Measurements from ENCODE around the gene CAB39L. TPM values are rescaled to one million over a fixed set of nuclear protein-coding genes. Genes with fewer than 3 reads are reported as not detected.
"Not testable (repeated sequence)": the region's sequence is repeated elsewhere in the genome, so short reads cannot be mapped to it uniquely, and the experiment has no call there.

CAB39L gene
- total and polyA plus RNA-seq, 5 donors, result 15.4 to 31.7 (median 27.1) TPM

DNA sequence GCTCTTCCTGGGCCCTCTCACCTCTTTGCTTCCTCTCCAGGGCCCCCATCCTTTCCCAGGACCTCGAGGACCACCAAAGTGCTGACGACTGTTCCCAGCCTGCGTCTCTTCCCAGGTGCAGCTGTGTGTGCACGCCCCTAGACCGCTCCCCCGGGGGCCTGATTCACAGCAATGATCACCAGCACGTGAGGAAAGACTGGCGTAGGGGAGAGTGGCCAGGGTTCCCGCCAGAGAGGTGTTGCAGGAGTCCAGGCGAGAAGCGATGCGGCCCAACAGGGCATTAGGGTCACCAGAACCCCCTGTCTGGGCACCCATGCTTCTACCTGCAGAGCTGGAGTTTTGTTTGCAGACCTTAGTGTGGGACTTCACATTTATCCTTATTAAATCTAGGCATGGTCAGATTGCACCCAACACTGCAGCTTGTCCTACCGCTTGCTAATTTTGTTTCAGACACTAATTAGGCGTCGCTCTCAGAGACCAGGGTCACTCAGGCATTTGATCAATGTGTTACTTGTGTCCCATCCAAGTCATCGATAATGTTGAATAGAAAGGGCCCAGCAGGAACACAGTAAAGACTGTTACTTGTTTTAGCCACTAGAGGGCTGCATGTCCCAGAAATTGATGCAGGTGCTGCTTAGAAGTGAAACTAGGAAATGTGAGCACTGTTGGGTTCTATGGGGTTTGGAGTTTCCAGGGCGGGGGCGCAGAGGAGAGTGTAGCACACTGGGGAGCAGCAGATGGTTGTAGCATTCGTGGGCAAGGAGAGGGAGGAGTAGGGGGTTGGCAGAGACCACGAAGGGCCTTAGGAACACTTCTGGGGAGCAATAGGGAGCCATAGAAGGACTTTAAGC is 142.9 kb downstream of the CAB39L start:
- WGBS, result 40% methylated on average over 20 of the region's 20 CpGs
- Histone ChIP-seq H3K27me3 (ENCODE audit: control insufficient read depth, insufficient read depth) (no peaks in the 10 kb centered on the region), H3K9me3 (ENCODE audit: control insufficient read depth, low read length) (no peaks in the 10 kb centered on the region), H3K4me1 (ENCODE audit: control insufficient read depth, insufficient read depth, low read length) (peaks cover 6% of the 10 kb centered on the region), H3K27ac (ENCODE audit: low read length) (no peak overlapping the region), H3K4me3 (ENCODE audit: low read length) (no peak overlapping the region)
- ATAC-seq (peak; percentile 71 to 74), DNase-seq (peak; percentile 46 to 79 (median 70))
- intact Hi-C loops (cut with DNase I), result loop anchor here (5.0 kb wide), 2 partner anchors 136 to 306 kb away; no protein-coding TSS in a partner anchor

DNA sequence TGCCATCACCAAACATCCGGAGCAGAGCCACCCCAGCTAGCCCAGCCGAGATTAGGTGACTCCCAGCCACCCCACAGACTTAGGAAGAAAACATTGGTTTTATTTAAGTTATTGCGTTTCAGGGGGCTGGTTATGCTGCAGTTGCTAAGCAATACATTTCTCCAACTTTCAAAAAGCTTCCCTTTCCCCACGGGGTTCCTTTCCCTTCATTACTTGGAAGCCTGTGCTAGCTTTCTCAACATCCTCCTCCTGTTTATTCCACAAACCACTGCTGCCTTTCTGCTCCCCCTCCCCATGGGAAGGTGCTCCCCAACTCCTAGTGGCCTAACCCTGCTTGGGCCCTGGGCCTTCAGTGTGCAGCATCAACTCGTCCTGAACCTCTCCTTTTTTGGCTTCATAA is 143.6 kb downstream of the CAB39L start:
- Histone ChIP-seq H3K4me1 (ENCODE audit: control insufficient read depth, insufficient read depth, low read length) (peaks cover 6% of the 10 kb centered on the region), H3K27ac (ENCODE audit: low read length) (no peak overlapping the region), H3K27me3 (ENCODE audit: control insufficient read depth, insufficient read depth) (no peaks in the 10 kb centered on the region), H3K4me3 (ENCODE audit: low read length) (no peak overlapping the region), H3K9me3 (ENCODE audit: control insufficient read depth, low read length) (no peaks in the 10 kb centered on the region)
- 56% methylated on average over 5 of the region's 5 CpGs for WGBS
- ATAC-seq (no peak), DNase-seq (no peak)
- intact Hi-C loops (cut with DNase I), result loop anchor here (5.0 kb wide), 2 partner anchors 137 to 307 kb away; no protein-coding TSS in a partner anchor

DNA sequence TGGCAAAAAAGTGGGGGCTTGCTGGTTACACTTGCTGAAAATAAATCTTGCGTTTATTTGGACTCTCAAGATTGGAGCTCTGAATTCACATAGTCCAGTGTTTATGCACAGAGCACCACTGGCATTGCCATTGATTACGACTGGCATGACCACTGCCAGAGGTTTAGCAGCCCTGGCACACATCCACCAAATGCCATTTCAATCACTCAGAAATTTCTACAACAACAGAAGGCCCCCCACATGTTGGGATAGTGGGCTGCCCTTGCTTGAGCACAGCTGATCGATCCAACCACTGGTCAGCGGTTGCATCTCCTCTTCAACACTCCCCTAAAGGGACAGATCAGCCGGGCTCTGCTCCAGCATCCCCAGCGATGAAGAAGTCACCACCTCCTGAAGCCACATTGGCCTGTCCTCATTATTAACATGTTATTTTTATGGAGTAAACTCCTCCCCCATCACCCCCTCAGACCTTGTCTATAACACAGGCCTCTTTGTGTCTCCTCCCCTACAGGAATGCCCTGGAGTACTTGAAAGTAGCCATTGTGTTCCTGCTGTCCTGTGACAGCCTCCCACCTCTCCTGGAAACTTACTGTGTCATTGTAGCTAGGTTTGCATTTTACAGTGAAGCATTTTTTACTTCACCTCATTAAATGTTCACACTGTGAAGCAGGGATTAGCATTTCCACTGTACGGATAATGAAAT is 144.8 kb downstream of the CAB39L start:
- intact Hi-C loops (cut with DNase I), result no loop called here
- Histone ChIP-seq H3K4me1 (ENCODE audit: control insufficient read depth, insufficient read depth, low read length) (peaks cover 5% of the 10 kb centered on the region), H3K9me3 (ENCODE audit: control insufficient read depth, low read length) (no peaks in the 10 kb centered on the region), H3K4me3 (ENCODE audit: low read length) (no peak overlapping the region), H3K27me3 (ENCODE audit: control insufficient read depth, insufficient read depth) (no peaks in the 10 kb centered on the region), H3K27ac (ENCODE audit: low read length) (no peak overlapping the region)
- ATAC-seq, result no peak
- DNase-seq, result peak in 1 of 3 donors; percentile 45
- 79% methylated on average over 7 of the region's 7 CpGs for WGBS

DNA sequence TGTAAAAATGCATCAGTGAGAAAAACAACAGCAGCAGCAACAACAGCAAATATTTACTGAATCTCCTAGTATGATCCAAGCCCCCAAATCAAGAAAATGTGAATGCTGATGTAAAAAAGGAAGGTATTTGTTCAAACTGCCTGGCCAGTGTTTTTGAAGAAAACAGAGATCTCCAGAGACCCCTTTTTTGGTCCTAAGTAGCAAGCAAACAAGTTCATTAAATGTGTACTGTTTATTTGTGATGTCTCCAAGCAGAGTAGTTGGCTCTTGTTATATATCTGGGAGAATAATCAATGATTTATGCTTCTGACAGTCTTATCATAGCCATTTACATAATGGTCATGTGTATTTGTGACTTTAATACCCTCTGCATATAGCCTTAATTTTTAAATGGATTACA is 145.4 kb downstream of the CAB39L start:
- Histone ChIP-seq H3K4me3 (ENCODE audit: low read length) (no peak overlapping the region), H3K9me3 (ENCODE audit: control insufficient read depth, low read length) (no peaks in the 10 kb centered on the region), H3K27me3 (ENCODE audit: control insufficient read depth, insufficient read depth) (no peaks in the 10 kb centered on the region), H3K27ac (ENCODE audit: low read length) (no peak overlapping the region), H3K4me1 (ENCODE audit: control insufficient read depth, insufficient read depth, low read length) (peaks cover 4% of the 10 kb centered on the region)
- no peak for DNase-seq
- intact Hi-C loops (cut with DNase I), result no loop called here
- ATAC-seq, result no peak

DNA sequence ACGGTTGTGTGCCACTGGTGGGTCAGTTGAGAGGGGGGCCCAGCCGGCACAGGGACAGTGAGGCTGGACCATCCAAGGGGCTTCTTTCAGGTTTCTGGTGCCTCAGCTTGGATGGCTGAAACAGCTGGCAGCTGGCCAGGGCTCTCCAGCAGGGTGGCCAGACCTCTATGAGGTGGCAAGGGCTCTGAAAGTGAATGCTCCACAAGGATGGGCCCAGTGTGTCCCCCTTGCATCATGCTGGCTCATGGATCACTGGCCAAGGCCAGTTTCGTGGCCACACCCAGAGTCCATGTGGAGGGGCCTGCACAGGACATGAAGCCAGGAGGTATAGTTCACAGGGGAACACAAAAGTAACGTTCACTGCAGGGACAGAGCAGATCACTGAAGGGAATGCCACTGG is 146.5 kb downstream of the CAB39L start:
- 86% methylated on average over 4 of the region's 4 CpGs for whole genome bisulfite sequencing
- Histone ChIP-seq H3K27ac (ENCODE audit: low read length) (no peak overlapping the region), H3K4me3 (ENCODE audit: low read length) (no peak overlapping the region), H3K4me1 (ENCODE audit: control insufficient read depth, insufficient read depth, low read length) (no peaks in the 10 kb centered on the region), H3K9me3 (ENCODE audit: control insufficient read depth, low read length) (no peaks in the 10 kb centered on the region), H3K27me3 (ENCODE audit: control insufficient read depth, insufficient read depth) (no peaks in the 10 kb centered on the region)
- DNase-seq (peak in 1 of 3 donors; percentile 65), ATAC-seq (no peak)
- intact Hi-C loops (cut with DNase I), result no loop called here

DNA sequence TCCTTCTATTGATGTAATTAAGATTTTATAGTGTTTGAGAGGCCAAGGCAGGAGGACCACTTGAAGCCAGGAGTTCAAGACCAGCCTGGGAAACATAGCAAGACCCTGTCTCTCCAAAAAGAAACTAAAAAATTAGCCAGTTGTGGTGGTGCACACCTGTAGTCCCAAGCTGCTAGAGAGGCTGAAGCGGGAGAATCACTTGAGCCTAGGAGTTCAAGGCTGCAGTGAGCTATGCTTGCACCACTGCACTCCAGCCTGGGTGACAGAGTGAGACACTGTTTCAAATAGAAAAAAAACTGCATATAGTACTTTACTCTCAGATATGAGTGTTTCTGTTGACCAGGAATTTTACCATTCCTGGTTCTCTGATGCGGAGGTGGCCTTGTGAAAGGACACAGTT is 147.2 kb downstream of the CAB39L start:
- 98% methylated on average over 2 of the region's 2 CpGs for WGBS
- H3K4me3 ChIP-seq (ENCODE audit: low read length), result no peak overlapping the region
- no peak for DNase-seq
- H3K9me3 ChIP-seq (ENCODE audit: control insufficient read depth, low read length), result no peaks in the 10 kb centered on the region
- intact Hi-C loops (cut with DNase I), result no loop called here
- H3K27me3 ChIP-seq (ENCODE audit: control insufficient read depth, insufficient read depth), result no peaks in the 10 kb centered on the region
- H3K27ac ChIP-seq (ENCODE audit: low read length), result no peak overlapping the region
- H3K4me1 ChIP-seq (ENCODE audit: control insufficient read depth, insufficient read depth, low read length), result no peaks in the 10 kb centered on the region
- ATAC-seq, result no peak

DNA sequence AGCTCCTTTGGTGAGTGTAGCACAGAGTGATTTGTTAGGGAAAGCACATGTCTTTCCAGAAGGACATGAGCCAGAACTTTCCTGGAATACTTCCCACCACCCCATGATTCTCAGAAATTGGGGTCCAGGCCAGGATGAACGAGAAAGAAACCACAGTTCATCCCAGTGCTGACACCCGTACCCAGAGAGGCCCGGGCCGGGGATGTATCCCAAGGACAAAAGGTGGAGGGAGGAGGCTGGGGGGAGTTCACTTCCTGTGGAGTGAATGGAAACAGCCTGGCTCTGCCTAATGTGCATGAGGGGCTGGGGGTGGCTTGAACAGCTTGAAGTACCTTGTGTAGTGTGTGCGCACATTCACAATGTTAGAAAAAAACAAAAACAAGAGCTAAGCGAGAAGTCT is 148.6 kb downstream of the CAB39L start:
- 51% methylated on average over 6 of the region's 6 CpGs for WGBS
- Histone ChIP-seq H3K27me3 (ENCODE audit: control insufficient read depth, insufficient read depth) (no peaks in the 10 kb centered on the region), H3K4me3 (ENCODE audit: low read length) (no peak overlapping the region), H3K27ac (ENCODE audit: low read length) (no peak overlapping the region), H3K9me3 (ENCODE audit: control insufficient read depth, low read length) (no peaks in the 10 kb centered on the region), H3K4me1 (ENCODE audit: control insufficient read depth, insufficient read depth, low read length) (no peaks in the 10 kb centered on the region)
- intact Hi-C loops (cut with DNase I), result no loop called here
- ATAC-seq (peak; percentile 12 to 20), DNase-seq (peak in 1 of 3 donors; percentile 58)

DNA sequence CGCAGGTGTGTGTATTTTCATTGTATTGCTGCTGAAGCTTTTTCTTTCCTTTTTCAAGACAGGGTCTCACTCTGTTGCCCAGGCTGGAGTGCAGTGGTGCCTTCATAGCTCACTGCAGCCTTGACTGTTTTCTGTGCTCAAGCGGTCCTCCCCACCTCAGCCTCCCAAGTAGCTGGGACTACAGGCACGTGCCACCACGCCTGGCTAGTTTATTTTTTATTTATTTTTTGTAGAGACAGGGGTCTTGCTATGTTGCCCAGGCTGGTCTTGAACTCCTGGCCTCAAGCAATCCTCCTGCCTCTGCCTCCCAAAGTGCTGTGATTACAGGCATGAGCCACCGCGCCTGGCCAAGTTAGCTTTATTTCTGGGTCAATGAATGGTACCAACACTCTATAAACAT is 149.1 kb downstream of the CAB39L start:
- H3K4me3 ChIP-seq (ENCODE audit: low read length); DNase-seq; H3K4me1 ChIP-seq (ENCODE audit: control insufficient read depth, insufficient read depth, low read length); ATAC-seq; H3K27me3 ChIP-seq (ENCODE audit: control insufficient read depth, insufficient read depth); H3K27ac ChIP-seq (ENCODE audit: low read length); intact Hi-C loops (cut with DNase I); H3K9me3 ChIP-seq (ENCODE audit: control insufficient read depth, low read length): not testable (repeated sequence)
- 97% methylated on average over 6 of the region's 6 CpGs for WGBS

DNA sequence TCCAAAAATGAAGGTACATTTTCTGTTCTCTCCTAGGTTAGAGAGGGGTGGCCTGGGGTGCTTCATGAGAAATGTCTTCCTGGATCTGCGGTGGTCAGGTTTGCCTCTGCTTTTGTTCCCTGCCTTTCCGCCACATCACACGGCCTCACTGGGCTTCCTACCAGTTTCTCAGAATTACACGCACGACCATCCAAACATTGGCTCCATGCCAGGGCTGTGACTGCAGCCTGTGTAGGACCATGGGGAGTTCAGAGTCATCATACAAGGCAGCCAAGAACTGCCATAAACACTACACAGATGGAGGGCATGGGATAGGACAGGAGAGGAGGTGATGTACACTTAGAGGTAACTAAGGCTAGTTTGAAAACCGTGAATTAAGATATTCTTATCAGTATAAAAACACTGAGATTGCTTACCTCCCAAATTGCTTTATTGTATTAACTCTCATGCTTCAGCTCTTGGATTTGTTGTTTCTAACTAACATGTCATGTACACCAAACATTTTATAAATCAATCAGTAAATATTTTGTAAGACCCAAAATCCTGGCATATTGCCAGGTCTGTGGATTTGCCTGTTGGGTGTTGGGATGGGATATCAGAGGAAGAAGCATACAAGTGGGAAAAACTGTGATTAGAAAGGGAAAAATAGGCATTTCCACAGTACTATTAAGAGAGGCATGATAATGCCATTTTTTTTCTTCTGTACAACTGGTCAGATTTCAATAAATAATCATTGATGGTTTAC is 150.9 kb downstream of the CAB39L start:
- peak; percentile 82 to 89 (median 83) for DNase-seq
- Histone ChIP-seq H3K4me1 (ENCODE audit: control insufficient read depth, insufficient read depth, low read length) (no peaks in the 10 kb centered on the region), H3K4me3 (ENCODE audit: low read length) (no peak overlapping the region), H3K27me3 (ENCODE audit: control insufficient read depth, insufficient read depth) (no peaks in the 10 kb centered on the region), H3K9me3 (ENCODE audit: control insufficient read depth, low read length) (no peaks in the 10 kb centered on the region), H3K27ac (ENCODE audit: low read length) (no peak overlapping the region)
- ATAC-seq, result peak; percentile 74 to 81
- 18% methylated on average over 6 of the region's 6 CpGs for WGBS
- intact Hi-C loops (cut with DNase I), result no loop called here

DNA sequence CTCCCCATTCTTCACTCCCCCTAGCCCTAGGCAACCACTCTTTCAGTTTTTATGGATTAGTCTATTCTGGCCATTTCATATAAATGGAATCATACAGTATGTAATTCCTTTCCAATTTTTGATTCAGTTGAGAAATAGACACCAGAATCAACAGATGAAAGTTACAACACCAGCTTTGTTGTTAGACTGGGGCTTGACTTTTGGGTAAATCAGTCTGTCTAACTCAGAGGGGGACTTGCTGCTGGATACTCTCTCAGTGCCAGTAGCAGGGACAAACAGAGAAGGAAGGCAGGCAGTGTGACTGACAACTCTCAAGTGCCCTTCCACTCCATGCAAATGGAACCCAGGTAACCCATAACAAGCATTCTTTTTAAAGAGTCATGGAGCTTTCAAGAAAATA is 155.4 kb downstream of the CAB39L start:
- intact Hi-C loops (cut with DNase I), result no loop called here
- no peak for DNase-seq
- no peak overlapping the region for H3K27ac ChIP-seq (ENCODE audit: low read length)

DNA sequence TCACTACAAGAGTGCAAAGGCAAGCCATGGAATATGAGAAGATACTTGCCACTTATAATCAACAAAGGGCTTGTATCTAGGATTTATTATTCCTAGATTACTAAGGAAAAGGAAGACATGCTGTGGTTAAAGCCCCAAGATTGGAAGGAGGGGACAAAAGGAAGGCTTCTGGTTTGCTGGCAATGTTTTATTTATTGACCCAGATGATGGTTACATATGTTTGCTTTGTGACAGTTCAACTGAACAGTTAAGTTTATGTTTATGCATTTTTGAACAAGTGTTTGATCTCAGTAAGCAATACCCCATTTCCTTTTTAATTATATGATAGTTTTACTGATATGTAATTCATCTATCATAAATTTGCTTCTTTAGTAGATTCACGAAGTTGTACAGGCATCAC is 155.9 kb downstream of the CAB39L start:
- DNase-seq, result no peak

More for the DNA sequence above, 155.4 kb downstream of the CAB39L start:
- Histone ChIP-seq H3K4me1 (ENCODE audit: control insufficient read depth, insufficient read depth, low read length) (no peaks in the 10 kb centered on the region), H3K27me3 (ENCODE audit: control insufficient read depth, insufficient read depth) (no peaks in the 10 kb centered on the region), H3K9me3 (ENCODE audit: control insufficient read depth, low read length) (no peaks in the 10 kb centered on the region), H3K4me3 (ENCODE audit: low read length) (no peak overlapping the region)
- ATAC-seq, result no peak

More for the DNA sequence above, 155.9 kb downstream of the CAB39L start:
- 86% methylated on average over 1 of the region's 1 CpG for WGBS
- Histone ChIP-seq H3K4me1 (ENCODE audit: control insufficient read depth, insufficient read depth, low read length) (no peaks in the 10 kb centered on the region), H3K9me3 (ENCODE audit: control insufficient read depth, low read length) (no peaks in the 10 kb centered on the region), H3K27me3 (ENCODE audit: control insufficient read depth, insufficient read depth) (no peaks in the 10 kb centered on the region), H3K27ac (ENCODE audit: low read length) (no peak overlapping the region), H3K4me3 (ENCODE audit: low read length) (no peak overlapping the region)
- no peak for ATAC-seq
- intact Hi-C loops (cut with DNase I), result no loop called here
